IPS-15b (cell line): ENCODE measurements around the gene AKAIN1.

Experiments
- H3K27me3 ChIP-seq: one replicate; pipeline ENCODE4 v1.6.1; 2013; ENCODE audit warnings: low read length; ENCODE audit not compliant: control insufficient read depth, insufficient read depth
- H3K36me3 ChIP-seq: one replicate; pipeline ENCODE4 v1.6.1; 2013; ENCODE audit warnings: low read length; ENCODE audit not compliant: control insufficient read depth, insufficient read depth
- H3K4me1 ChIP-seq: one replicate; pipeline ENCODE4 v1.6.1; 2013; ENCODE audit warnings: mild to moderate bottlenecking, low read length; ENCODE audit not compliant: control insufficient read depth, insufficient read depth
- H3K4me3 ChIP-seq: one replicate; pipeline ENCODE4 v1.5.1; 2013; ENCODE audit warnings: low read depth, low read length
- H3K9ac ChIP-seq: one replicate; pipeline ENCODE4 v1.6.1; 2013; ENCODE audit warnings: low read depth, mild to moderate bottlenecking, low read length
- H3K9me3 ChIP-seq: one replicate; pipeline ENCODE4 v1.6.1; 2013; ENCODE audit warnings: mild to moderate bottlenecking, low read length; ENCODE audit not compliant: control insufficient read depth, insufficient read depth

Gene AKAIN1

GRCh38 chr18:5132987-5133386 is 64.1 kb downstream of the AKAIN1 start:
- H3K36me3 ChIP-seq = no peaks in the 10 kb centered on the region
- H3K4me3 ChIP-seq = no peak overlapping the region
- no peaks in the 10 kb centered on the region for H3K9me3 ChIP-seq
- H3K4me1 ChIP-seq = no peaks in the 10 kb centered on the region
- H3K27me3 ChIP-seq = no peaks in the 10 kb centered on the region
- no peak overlapping the region for H3K9ac ChIP-seq

- H3K4me3 ChIP-seq = no peak overlapping the region
- H3K9ac ChIP-seq = no peak overlapping the region
- no peaks in the 10 kb centered on the region for H3K27me3 ChIP-seq
- H3K9me3 ChIP-seq = no peaks in the 10 kb centered on the region
- H3K4me1 ChIP-seq = peaks cover 6% of the 10 kb centered on the region
- H3K36me3 ChIP-seq = no peaks in the 10 kb centered on the region
These were observed 74.8 kb downstream of the AKAIN1 start for GRCh38 chr18:5122272-5122671.

- Histone ChIP-seq H3K4me1 (no peaks in the 10 kb centered on the region), H3K9ac (no peak overlapping the region), H3K27me3 (no peaks in the 10 kb centered on the region), H3K36me3 (no peaks in the 10 kb centered on the region), H3K4me3 (no peak overlapping the region), H3K9me3 (no peaks in the 10 kb centered on the region)
These were observed 86.8 kb downstream of the AKAIN1 start for GRCh38 chr18:5110266-5110665.

- no peak overlapping the region for H3K9ac ChIP-seq
These were observed 89.1 kb downstream of the AKAIN1 start for GRCh38 chr18:5107988-5108387.

GRCh38 chr18:5106730-5107129 is 90.3 kb downstream of the AKAIN1 start:
- Histone ChIP-seq H3K4me1 (peaks cover 2% of the 10 kb centered on the region), H3K36me3 (no peaks in the 10 kb centered on the region), H3K4me3 (no peak overlapping the region), H3K27me3 (no peaks in the 10 kb centered on the region), H3K9ac (no peak overlapping the region), H3K9me3 (no peaks in the 10 kb centered on the region)

More at GRCh38 chr18:5107988-5108387, 89.1 kb downstream of the AKAIN1 start:
- no peaks in the 10 kb centered on the region for H3K9me3 ChIP-seq
- peaks cover 2% of the 10 kb centered on the region for H3K4me1 ChIP-seq
- no peaks in the 10 kb centered on the region for H3K36me3 ChIP-seq
- H3K4me3 ChIP-seq = no peak overlapping the region
- H3K27me3 ChIP-seq = no peaks in the 10 kb centered on the region

- Histone ChIP-seq H3K36me3 (no peaks in the 10 kb centered on the region), H3K9ac (no peak overlapping the region), H3K4me3 (no peak overlapping the region), H3K9me3 (no peaks in the 10 kb centered on the region), H3K27me3 (no peaks in the 10 kb centered on the region), H3K4me1 (peaks cover 2% of the 10 kb centered on the region)
These were observed 92.8 kb downstream of the AKAIN1 start for GRCh38 chr18:5104246-5104645.

- no peak overlapping the region for H3K4me3 ChIP-seq
- H3K4me1 ChIP-seq = peaks cover 2% of the 10 kb centered on the region
- H3K27me3 ChIP-seq = no peaks in the 10 kb centered on the region
- no peaks in the 10 kb centered on the region for H3K36me3 ChIP-seq
- no peaks in the 10 kb centered on the region for H3K9me3 ChIP-seq
- no peak overlapping the region for H3K9ac ChIP-seq
These were observed 93.4 kb downstream of the AKAIN1 start for GRCh38 chr18:5103693-5104092.

GRCh38 chr18:5103286-5103685 is 93.8 kb downstream of the AKAIN1 start:
- H3K9ac ChIP-seq = no peak overlapping the region
- no peaks in the 10 kb centered on the region for H3K9me3 ChIP-seq
- peaks cover 2% of the 10 kb centered on the region for H3K4me1 ChIP-seq
- no peak overlapping the region for H3K4me3 ChIP-seq
- H3K27me3 ChIP-seq = no peaks in the 10 kb centered on the region
- H3K36me3 ChIP-seq = no peaks in the 10 kb centered on the region

GRCh38 chr18:5097116-5097703 is 99.8 kb downstream of the AKAIN1 start:
- H3K4me1 ChIP-seq = peaks cover 8% of the 10 kb centered on the region
- no peak overlapping the region for H3K4me3 ChIP-seq
- H3K9me3 ChIP-seq = no peaks in the 10 kb centered on the region
- H3K9ac ChIP-seq = no peak overlapping the region
- H3K36me3 ChIP-seq = no peaks in the 10 kb centered on the region
- H3K27me3 ChIP-seq = no peaks in the 10 kb centered on the region

GRCh38 chr18:5095239-5095638 is 101.8 kb downstream of the AKAIN1 start:
- H3K4me3 ChIP-seq = no peak overlapping the region
- no peaks in the 10 kb centered on the region for H3K9me3 ChIP-seq
- H3K4me1 ChIP-seq = peaks cover 8% of the 10 kb centered on the region
- H3K27me3 ChIP-seq = no peaks in the 10 kb centered on the region
- H3K36me3 ChIP-seq = no peaks in the 10 kb centered on the region
- H3K9ac ChIP-seq = no peak overlapping the region

- H3K9ac ChIP-seq = no peak overlapping the region
- no peaks in the 10 kb centered on the region for H3K36me3 ChIP-seq
- H3K4me1 ChIP-seq = peaks cover 8% of the 10 kb centered on the region
- no peaks in the 10 kb centered on the region for H3K27me3 ChIP-seq
- no peaks in the 10 kb centered on the region for H3K9me3 ChIP-seq
- no peak overlapping the region for H3K4me3 ChIP-seq
These were observed 103.2 kb downstream of the AKAIN1 start for GRCh38 chr18:5093902-5094301.
